ENCODE data around the gene PSMD10. TPM values are rescaled to one million over a fixed set of nuclear protein-coding genes. Genes with fewer than 3 reads are reported as not detected.

The PSMD10 gene
- total RNA-seq, 1 experiment from 2014 or later, result 106 TPM

DNA sequence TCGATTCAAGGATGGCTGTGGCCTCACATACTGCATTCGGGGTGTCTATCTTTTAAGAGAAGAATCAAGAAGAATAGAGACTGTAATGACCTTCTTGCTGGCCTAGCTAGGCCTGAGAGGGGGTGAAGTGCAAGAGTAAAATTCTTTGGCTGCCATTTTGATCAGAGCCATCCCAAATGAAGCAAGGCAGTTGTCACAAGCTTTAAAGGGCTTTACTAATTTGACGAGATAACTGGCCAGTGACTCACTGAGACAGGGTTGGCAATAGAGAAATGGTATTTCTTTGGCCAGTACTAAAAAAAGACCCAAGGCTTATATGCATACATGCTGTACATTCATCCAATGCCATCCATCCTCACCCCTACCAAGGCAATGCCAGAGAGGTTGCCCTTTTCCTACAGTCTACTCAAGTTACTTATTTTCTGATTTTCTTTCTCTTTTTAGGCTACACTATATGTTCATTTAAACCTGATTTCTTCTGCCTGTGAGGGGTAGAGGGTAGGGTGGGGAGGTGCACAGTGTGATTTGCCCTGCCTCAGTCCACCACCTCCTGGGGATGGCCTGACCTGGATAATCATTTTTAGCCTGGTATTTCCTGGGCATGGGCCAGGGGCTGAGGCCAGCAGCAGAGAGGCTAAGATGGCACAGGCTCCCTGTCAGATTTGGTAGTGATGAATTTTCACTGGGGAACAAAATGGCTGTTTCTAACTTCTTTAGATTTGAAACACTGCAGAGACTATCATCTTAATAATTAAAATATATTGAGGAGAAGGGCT is 32.4 kb upstream of the PSMD10 start:
- H4K20me1 ChIP-seq (ENCODE audit: insufficient read depth), result no peaks in the 10 kb centered on the region
- H3K4me1 ChIP-seq (replicated peaks; ENCODE audit: insufficient read depth), result no peaks in the 10 kb centered on the region
- BruUV-seq (replicated peaks), result no TSS peak
- no peak overlapping the region for H3K4me3 ChIP-seq
- DNase-seq, result no peak
- H3K4me2 ChIP-seq, result no peak overlapping the region
- no peaks in the 10 kb centered on the region for H3K9me2 ChIP-seq (ENCODE audit: insufficient read depth)
- H3K9me3 ChIP-seq (ENCODE audit: insufficient read depth, low read depth), result no peaks in the 10 kb centered on the region
- TF ChIP-seq EZH2 (IDR thresholded peaks at IDR 0.05; ENCODE audit: low read depth), result no peak
- TF ChIP-seq, protein P1, sequence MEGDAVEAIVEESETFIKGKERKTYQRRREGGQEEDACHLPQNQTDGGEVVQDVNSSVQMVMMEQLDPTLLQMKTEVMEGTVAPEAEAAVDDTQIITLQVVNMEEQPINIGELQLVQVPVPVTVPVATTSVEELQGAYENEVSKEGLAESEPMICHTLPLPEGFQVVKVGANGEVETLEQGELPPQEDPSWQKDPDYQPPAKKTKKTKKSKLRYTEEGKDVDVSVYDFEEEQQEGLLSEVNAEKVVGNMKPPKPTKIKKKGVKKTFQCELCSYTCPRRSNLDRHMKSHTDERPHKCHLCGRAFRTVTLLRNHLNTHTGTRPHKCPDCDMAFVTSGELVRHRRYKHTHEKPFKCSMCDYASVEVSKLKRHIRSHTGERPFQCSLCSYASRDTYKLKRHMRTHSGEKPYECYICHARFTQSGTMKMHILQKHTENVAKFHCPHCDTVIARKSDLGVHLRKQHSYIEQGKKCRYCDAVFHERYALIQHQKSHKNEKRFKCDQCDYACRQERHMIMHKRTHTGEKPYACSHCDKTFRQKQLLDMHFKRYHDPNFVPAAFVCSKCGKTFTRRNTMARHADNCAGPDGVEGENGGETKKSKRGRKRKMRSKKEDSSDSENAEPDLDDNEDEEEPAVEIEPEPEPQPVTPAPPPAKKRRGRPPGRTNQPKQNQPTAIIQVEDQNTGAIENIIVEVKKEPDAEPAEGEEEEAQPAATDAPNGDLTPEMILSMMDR (conservative IDR thresholded peaks at IDR 0.05), result no peak
- intact Hi-C loops (cut with micrococcal nuclease; ENCODE audit: unreplicated experiment), result no loop called here
- no peaks in the 10 kb centered on the region for H3F3A ChIP-seq (ENCODE audit: insufficient read depth, low read depth)
- H3K27ac ChIP-seq, result no peak overlapping the region
- H3K79me2 ChIP-seq (ENCODE audit: low read depth), result no peaks in the 10 kb centered on the region
- ChIA-PET POLR2A (ENCODE audit: unreplicated experiment) (no interaction called here), CTCF (no interaction called here)
- H3K27me3 ChIP-seq (ENCODE audit: insufficient read depth, low read depth), result no peaks in the 10 kb centered on the region
- H3K36me3 ChIP-seq (ENCODE audit: low read depth), result no peaks in the 10 kb centered on the region
- H2AFZ ChIP-seq, result no peak overlapping the region

DNA sequence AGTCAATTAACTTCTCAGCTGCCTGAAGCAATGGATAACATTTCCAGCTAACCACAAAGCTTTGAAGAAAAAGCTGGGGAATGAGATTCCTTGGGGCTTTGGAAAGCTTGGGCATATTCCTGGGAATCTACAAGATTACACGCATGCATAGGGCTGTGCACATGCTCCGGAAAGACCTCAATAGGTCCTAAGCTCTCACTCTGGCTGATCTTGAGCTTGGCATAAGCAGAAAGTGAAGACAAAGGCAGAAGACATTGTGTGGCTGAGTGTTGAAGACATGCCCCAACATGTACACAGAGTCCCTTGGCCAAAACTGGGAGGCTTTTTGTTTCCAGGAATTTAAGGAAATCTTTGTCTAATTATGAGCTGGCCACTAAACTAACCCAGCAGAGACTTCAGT is 31.4 kb upstream of the PSMD10 start:
- H2AFZ ChIP-seq, result no peak overlapping the region
- intact Hi-C loops (cut with micrococcal nuclease; ENCODE audit: unreplicated experiment), result no loop called here
- no peaks in the 10 kb centered on the region for H3K9me3 ChIP-seq (ENCODE audit: insufficient read depth, low read depth)
- no peaks in the 10 kb centered on the region for H3K36me3 ChIP-seq (ENCODE audit: low read depth)
- no peaks in the 10 kb centered on the region for H3K9me2 ChIP-seq (ENCODE audit: insufficient read depth)
- no peaks in the 10 kb centered on the region for H3K79me2 ChIP-seq (ENCODE audit: low read depth)
- H4K20me1 ChIP-seq (ENCODE audit: insufficient read depth), result no peaks in the 10 kb centered on the region
- H3K27me3 ChIP-seq (ENCODE audit: insufficient read depth, low read depth), result no peaks in the 10 kb centered on the region
- H3K4me1 ChIP-seq (replicated peaks; ENCODE audit: insufficient read depth), result no peaks in the 10 kb centered on the region
- TF ChIP-seq, protein P1 (conservative IDR thresholded peaks at IDR 0.05), result no peak
- no peak for TF ChIP-seq EZH2 (IDR thresholded peaks at IDR 0.05; ENCODE audit: low read depth)
- H3K4me2 ChIP-seq, result no peak overlapping the region
- H3F3A ChIP-seq (ENCODE audit: insufficient read depth, low read depth), result no peaks in the 10 kb centered on the region
- no TSS peak for BruUV-seq (replicated peaks)
- CTCF ChIA-PET, result no interaction called here
- no peak overlapping the region for H3K27ac ChIP-seq
- no peak for DNase-seq
- H3K4me3 ChIP-seq, result no peak overlapping the region
- POLR2A ChIA-PET (ENCODE audit: unreplicated experiment), result no interaction called here

DNA sequence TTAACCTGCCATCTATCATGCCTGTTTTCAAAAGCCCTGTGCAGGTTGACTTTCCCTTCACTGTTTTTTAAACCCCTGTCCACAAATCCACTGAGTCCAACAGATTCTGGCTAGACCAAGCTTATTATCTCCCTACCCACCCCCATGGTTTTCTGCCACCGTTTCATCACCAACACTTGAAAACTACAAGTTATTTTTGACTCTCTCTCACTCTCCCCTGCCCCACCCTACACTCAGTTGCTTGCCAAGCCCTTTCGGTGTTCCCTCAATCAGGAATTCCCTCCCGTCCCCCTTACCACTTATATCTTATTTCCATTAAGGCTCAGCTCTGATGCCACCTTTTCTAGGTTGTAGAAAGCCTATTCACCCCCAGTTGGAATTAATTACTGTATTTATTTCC is 29.9 kb upstream of the PSMD10 start:
- Histone ChIP-seq H3K27me3 (ENCODE audit: insufficient read depth, low read depth) (no peaks in the 10 kb centered on the region), H3K4me3 (no peak overlapping the region), H3K27ac (no peak overlapping the region), H3F3A (ENCODE audit: insufficient read depth, low read depth) (no peaks in the 10 kb centered on the region), H3K79me2 (ENCODE audit: low read depth) (no peaks in the 10 kb centered on the region), H3K9me2 (ENCODE audit: insufficient read depth) (no peaks in the 10 kb centered on the region), H3K4me1 (replicated peaks; ENCODE audit: insufficient read depth) (no peaks in the 10 kb centered on the region), H3K36me3 (ENCODE audit: low read depth) (no peaks in the 10 kb centered on the region), H3K4me2 (no peak overlapping the region), H2AFZ (no peak overlapping the region), H3K9me3 (ENCODE audit: insufficient read depth, low read depth) (no peaks in the 10 kb centered on the region), H4K20me1 (ENCODE audit: insufficient read depth) (no peaks in the 10 kb centered on the region)
- TF ChIP-seq EZH2 (IDR thresholded peaks at IDR 0.05; ENCODE audit: low read depth), result no peak
- TF ChIP-seq, protein P1 (conservative IDR thresholded peaks at IDR 0.05), result no peak
- no TSS peak for BruUV-seq (replicated peaks)
- no peak for DNase-seq
- ChIA-PET CTCF (no interaction called here), POLR2A (ENCODE audit: unreplicated experiment) (no interaction called here)
- intact Hi-C loops (cut with micrococcal nuclease; ENCODE audit: unreplicated experiment), result no loop called here
